ENCODE results near the gene TACR1. TPM values are rescaled to one million over a fixed set of nuclear protein-coding genes. Genes with fewer than 3 reads are reported as not detected.

Gene TACR1
- total and polyA plus RNA-seq, 2 experiments from 2014 or later: 3.5 to 7.3 TPM

GRCh38 chr2:75133621-75134570 is 65.4 kb downstream of the TACR1 start:
- Mint-ChIP-seq H3K9me3 (no peaks in the 10 kb centered on the region), H3K27ac (no peak overlapping the region), H3K4me1 (peaks cover 3% of the 10 kb centered on the region; the same call in 2 of the 3 replicates), H3K27me3 (ENCODE audit: insufficient read depth, low read depth, poor library complexity) (peaks cover 2% of the 10 kb centered on the region), H3K36me3 (ENCODE audit: low read depth) (no peaks in the 10 kb centered on the region), H3K4me3 (no peak overlapping the region)
- Histone ChIP-seq H3K4me2 (no peak overlapping the region), H4K20me1 (replicated peaks; ENCODE audit: insufficient read depth) (no peaks in the 10 kb centered on the region), H3K4me3 (no peak overlapping the region), H3K27me3 (ENCODE audit: insufficient read depth) (no peaks in the 10 kb centered on the region), H3K79me2 (replicated peaks; ENCODE audit: insufficient read depth) (no peaks in the 10 kb centered on the region), H3K27ac (ENCODE audit: low read depth) (no peak overlapping the region), H3K4me1 (ENCODE audit: insufficient read depth) (no peaks in the 10 kb centered on the region), H3F3A (replicated peaks; ENCODE audit: low read depth) (no peaks in the 10 kb centered on the region), H3K36me3 (ENCODE audit: insufficient read depth) (no peaks in the 10 kb centered on the region), H2AFZ (no peak overlapping the region), H3K9me2 (ENCODE audit: insufficient read depth) (no peaks in the 10 kb centered on the region)
- TF ChIP-seq ETS1 (IDR thresholded peaks at IDR 0.05) (no peak), NANOG (IDR thresholded peaks at IDR 0.05; ENCODE audit: borderline replicate concordance) (no peak), ZNF114 (CRISPR knock-in tag; IDR thresholded peaks at IDR 0.05) (no peak), CREB1 (CRISPR knock-in tag; IDR thresholded peaks at IDR 0.05; ENCODE audit: low read depth) (no peak), ZNF462 (CRISPR knock-in tag; IDR thresholded peaks at IDR 0.05) (no peak), STAT1 (IDR thresholded peaks at IDR 0.05; ENCODE audit: unreplicated experiment) (no peak), REST (IDR thresholded peaks at IDR 0.05; ENCODE audit: unreplicated experiment) (no peak)
- ATAC-seq: no peak
- no peak for DNase-seq (ENCODE audit: low spot score)

Data from GM23338 (cell line).